HG03342 (cell line): ENCODE results near the gene QSOX1.

Experiments used
- ATAC-seq: cut with Tn5 transposase; IDR thresholded peaks from one replicate; pipeline ENCODE4 v1.9.1; 2021; ENCODE audit warnings: mild to moderate bottlenecking, moderate library complexity; ENCODE audit not compliant: unreplicated experiment

QSOX1 gene

DNA sequence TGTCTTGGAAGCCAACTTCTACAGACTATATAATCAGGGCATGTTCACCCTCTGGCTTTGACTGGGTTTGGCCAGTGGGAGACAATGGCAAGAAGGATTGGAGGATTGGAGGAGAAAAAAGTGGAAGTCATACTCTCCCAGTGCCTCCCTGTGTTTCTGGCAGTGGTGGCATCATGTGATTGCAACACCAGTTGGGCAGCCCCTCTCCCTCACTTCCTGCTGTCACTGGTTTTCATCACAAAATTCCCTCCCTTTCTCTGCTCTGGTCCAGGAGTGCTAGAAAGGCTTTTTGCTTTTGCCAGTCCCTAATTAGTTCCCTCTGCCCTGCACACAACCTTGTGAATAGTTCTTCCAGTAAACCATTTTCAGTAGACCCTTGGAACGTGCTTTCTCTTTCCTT is 3.7 kb upstream of the QSOX1 start:
- ATAC-seq = no peak

DNA sequence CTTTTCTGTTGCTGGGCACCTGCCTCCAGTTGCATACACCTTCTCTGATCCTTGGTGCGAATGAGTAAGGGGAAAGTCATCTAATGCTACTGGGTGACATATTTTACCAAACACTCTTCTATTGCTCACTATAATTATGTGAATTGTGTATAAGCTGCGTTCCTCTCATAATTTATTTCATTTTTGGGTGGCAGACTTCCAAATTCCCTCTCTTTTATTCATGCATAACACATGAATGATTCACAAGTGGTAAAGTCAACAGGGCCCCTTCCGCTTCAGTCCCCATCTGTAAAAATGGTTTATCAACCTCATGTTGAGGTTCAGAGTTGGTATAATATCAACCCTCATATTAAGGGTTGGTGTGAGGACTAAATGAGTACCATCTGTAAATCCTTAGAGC is 3.2 kb upstream of the QSOX1 start:
- no peak for ATAC-seq

GRCh38 chr1:180152588-180152987 is 2.1 kb upstream of the QSOX1 start:
- ATAC-seq = no peak

DNA sequence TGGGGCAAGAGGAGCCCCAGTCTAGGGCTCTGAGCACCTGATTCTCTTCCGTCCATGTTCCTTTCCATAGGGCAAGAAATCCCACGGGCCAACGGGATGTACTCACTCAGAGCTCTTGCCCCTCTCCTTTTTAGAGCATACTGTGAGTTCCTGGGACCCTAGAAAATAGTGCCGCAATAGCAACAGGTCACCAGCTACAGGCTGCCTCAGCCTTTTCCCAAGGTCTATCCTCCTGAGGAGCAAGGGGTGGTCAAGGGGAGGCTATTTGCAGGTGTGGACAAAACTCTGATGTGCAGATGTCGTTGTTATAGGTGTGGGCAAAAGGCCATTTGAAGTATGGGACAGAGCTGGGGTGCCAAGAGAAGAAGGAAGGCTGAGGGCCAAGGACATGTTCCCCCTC is 1.6 kb upstream of the QSOX1 start:
- no peak for ATAC-seq

GRCh38 chr1:180154003-180154324 is 705 bp upstream of the QSOX1 start:
- ATAC-seq = no peak

DNA sequence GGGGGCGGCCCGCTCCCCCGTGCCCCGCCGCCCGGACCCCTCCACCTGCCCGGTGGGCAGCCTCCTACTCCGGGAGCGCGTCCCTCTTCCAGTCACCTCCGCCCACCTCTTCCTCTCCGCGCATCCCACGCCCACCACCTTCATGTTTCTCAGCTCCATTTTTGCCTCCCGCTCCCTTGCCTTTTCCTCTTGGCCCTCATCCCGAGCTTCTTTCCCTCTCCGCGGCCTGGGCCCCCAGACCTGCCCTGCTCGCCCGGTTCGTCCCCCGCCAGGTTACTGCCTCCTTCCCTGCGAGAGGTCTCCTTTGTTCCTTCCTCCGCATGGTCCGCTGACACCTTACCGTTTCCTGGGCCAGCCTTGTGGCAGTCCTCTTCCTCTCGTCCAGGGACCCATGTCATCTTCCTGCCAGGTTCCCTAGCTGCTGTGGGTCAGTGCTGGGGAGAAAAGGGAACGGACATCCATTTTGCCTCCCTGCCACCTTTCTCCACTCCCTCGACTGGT is 563 bp downstream of the QSOX1 start:
- ATAC-seq = no peak

DNA sequence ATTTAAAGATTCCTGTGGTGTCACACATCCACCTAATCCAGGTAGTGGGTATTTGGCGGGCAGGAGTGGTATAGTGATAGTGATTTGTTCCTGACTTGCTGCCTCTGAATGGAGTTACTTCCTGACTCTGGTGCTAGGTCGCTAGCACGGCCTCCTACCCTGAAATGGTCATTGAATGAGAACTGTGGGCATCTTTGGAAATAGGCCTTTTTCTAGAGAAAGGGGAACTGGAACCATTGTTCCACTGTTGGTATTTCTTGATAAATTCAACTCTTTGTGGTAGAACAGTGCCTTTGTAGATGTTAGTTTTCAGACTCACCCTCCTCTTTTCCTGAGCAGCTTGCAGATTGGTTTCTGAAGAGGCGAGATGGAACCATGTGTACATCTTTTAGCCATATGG is 1.5 kb downstream of the QSOX1 start:
- no peak for ATAC-seq

DNA sequence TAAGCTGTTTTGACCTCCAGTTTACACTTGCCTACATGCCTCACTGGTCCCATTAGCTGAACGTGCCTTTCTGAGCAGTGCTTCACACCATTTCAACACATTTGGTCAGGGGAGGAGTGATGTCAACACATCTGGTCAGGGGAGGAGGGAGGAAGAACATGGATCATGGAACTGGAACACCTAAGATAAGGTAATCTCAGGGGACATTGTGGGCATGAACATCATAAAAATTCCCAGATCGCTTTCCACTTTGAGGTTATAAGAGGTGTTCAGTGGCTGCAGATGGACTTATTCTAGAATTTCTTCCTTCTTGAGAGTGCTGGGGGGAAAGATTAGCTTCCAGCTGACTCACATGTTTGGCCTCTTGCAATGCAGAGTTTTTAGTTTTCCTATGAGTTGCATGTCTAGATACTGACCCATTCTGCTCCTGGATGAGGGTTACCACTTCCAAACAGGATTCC is 2.0 kb downstream of the QSOX1 start:
- ATAC-seq = no peak

DNA sequence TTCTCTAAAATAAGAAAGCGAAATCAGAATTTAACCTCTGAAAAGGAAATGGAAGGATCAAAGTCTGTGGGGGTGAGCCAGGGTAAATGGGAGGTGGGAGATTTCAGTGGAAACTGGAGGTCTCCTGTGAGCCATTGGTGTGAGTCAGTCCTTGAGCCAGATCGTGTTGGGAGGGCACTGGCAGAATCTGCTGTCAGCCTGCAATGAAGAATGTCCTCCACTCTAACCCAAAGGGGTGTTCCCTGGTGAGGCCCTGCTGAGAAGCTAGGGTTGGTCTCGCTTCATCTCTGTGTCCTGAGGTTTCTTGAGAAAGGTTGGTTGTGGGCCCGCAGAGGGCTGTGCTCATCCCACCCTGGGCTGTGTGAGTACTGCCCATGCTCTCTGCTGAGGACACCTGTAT is 2.4 kb downstream of the QSOX1 start:
- no peak for ATAC-seq

DNA sequence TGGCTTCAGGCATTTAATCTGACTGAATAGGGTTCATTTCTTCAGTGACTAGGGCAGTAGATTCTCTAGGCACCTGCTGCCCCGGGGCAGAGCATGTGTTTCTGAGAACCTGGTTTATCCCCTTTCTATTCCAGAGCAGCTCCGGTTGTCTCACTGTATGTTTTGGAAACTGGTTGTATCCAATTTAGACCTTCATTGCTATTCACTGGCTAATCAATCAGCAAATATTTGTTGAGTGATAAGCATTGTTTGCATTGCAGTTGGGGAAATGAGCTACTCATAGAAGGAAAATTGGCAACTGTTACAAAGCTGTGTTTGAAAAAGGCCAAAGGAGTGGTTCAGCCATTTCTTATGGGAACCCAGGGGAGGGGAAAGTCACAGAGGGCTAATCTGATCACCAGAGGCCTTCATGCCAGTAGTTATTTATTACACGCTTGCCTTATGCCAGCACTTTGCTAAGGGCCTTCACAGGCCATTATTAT is 2.9 kb downstream of the QSOX1 start:
- no peak for ATAC-seq

DNA sequence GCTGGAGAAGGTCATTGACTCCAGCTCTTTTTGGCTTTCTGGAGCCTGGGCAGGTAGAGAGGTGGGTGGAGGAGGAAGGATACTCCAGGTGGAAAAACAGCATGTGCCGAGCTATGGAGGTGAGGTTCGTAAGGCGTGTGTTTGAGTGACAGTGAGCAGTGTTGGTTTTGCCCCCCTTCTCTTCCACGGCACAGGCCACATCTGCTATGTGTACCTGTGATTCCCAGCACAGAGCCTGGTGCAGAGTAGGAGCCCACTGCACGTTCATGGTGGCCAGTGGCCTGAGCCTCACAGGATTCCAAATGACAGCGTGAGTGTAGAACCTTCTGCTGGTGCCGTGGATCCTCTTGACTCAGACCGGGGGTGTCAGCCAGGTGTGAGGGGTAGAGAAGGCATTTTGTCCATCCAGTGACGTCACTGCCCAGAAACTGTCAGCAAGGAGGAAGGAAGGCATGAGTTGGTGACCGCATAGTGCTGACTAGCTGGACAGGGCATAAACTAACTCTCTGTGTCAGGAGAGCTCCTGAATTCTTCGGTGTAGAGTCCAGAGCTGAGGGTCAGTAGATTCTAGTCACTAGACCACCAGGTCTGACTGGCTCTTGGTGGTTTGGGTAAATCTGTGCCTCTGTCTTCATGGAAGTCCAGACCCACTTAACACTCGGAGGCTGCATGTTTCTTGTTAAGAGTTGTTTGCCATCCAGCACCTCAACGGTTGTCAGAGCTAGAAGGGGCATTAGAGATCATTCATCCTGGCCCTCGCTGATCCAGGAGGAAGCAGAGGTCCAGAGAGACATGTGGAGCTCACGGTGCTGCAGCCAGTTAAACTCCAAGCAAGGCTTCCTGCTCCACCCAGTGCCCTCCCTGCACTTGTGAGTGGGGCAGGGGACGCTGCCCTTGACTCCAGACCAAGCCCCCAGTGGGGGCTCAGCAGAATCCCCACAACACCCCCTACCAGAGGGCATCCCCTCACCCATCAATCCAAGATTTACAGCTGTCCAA is 3.8 kb downstream of the QSOX1 start:
- no peak for ATAC-seq

DNA sequence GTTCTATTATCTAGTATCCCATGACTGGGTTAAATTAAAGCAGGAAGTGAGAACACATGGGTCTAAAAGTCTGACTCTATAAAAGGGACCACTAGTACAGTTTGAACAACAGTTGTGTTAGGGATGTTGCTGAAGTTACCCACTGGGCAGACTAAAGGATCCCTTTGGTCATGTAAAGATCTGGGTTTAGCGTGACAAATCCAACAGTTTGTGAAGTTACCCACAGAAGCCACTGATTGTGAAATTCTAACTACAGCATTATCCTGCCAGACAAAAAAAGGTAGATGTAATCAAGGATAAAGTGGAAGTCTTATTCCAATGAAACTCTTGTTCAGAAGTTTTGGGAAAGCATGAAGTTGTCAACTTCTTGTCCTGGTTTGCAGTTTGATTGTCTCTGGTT is 5.7 kb downstream of the QSOX1 start:
- ATAC-seq = no peak

DNA sequence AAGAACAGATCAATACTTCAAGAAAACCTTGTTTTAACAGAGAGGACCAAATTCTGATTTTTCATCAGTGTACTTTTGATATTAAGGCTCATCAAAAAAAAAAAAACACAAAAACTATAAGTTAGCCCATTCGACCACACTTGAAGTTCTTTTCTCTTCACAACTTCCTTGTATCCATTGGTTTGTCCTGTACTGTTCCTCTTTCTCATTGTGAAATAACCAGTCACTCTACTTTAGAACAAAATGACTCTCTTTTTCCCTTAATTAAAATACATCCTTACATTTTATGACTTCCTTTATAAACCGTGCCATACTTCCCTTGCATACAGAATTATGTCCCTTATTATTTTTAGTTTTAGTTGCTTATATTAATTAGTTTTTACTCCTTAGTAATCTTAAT is 8.4 kb downstream of the QSOX1 start:
- ATAC-seq = no peak

- ATAC-seq = no peak
These were observed 10.4 kb downstream of the QSOX1 start for GRCh38 chr1:180165096-180165495.

- no peak for ATAC-seq
These were observed 11.1 kb downstream of the QSOX1 start for GRCh38 chr1:180165509-180166435.

DNA sequence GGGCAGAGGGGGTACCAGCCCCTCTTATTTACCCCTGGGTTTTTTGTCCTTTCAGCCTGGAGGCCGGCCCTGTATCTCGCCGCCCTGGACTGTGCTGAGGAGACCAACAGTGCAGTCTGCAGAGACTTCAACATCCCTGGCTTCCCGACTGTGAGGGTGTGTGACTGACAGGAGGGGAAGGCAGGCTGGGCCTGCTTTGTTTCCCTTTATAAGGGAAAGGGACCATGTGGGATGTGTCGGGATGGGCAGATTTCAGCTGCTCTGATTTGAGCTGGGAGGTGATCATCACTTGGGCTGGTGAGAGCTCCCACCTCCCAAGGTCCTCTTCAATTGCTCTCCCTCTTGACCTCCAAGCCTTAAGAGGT is 11.7 kb downstream of the QSOX1 start:
- ATAC-seq = no peak

DNA sequence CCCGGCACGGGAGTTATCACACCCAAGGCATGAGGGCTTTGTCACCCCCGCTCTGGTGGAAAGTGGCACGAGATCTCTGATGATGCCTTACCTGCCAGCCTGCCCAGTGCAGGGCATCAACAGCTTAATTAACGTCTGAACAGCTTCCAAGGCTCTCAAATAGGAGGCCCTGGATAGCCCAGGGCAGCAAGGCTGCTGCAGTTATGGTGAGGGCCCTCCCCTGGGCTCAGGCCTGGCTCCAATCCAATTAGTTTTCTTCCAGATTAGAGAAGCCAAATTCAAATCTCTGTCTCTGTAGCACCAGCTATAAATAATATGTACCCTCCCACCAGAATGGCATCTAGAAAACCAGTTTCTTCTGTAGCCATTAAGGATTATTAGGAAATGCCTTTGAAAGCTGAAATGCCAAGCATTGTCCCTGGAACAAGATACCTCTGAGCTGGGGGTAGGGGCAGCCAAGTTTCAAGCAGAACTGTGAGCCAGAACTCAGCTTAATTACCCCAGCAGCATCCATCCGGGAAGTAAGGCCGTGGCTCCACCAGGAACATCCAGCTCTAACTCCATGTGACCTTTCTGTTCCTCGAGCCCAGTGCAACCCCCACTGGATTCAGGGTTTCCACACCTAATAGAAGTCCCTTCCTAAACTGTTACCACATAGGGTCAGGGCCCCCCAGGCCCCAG is 12.5 kb downstream of the QSOX1 start:
- no peak for ATAC-seq

DNA sequence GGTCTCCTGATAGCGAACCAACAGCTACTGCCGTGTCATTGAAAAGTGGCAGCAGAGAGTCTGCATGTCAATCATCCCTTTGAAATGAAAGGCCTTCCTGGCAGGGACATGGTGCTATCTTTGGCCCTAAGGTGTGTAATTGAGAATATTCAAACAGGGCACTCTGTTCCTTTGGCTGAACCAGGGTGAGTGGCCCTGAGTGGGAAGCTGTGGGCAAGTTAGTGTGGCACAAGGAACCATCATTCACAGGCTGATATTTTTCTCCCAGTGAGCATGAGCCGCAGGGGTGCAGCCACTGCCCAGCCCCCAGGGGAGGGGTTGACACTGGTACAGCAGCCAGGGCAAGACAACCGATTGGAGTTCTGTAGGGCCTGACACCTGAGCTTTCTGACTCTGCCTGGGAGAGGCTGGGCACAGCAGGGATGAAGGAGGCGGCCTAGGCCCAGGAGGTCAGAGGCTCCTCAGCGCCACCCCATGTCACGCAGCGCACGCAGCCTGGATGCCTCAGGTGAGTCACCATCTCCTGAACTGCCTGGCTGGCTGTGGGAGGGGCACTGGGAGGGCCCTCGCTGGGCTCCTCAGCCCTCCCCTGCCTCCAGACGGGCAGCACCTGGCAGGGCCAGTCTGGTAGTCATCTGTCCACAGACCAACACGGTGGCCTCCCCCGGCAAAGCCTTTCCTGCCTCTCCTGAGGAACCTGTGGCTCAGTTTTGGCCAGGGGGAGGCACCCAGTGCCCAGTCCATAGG is 13.2 kb downstream of the QSOX1 start:
- ATAC-seq = no peak

GRCh38 chr1:180168786-180169639 is 14.3 kb downstream of the QSOX1 start:
- ATAC-seq = no peak
